GM12873 (cell line): ENCODE data around the gene FAM13A.

Experiments
- TF ChIP-seq, protein P1 (sequence below): IDR thresholded peaks from 2 replicates; pipeline ENCODE4 v1.5.1; 2012; ENCODE audit warnings: low read depth, mild to moderate bottlenecking, moderate library complexity, low read length, control low read depth; ENCODE audit not compliant: insufficient read depth; ENCODE audit errors: missing control alignments

Gene FAM13A

DNA sequence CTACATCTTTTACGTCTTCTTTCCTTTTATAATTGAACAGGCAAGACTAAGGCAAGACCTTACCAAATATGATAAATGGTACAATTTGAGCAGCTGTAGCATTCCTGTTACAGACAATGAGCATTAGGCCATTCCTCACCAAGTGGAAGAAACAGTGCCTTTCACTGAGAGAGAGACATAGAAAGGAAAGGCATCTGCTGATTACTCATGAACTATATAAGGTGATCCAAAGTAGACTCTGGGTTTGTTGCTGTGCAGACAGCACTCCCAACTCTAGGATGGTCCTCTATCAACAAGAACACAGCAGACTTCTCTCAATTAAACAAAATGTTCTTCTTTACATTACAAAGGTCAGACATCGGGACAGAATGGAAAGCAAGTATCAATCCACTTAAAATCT lies 91.9 kb downstream of the FAM13A start:
- TF ChIP-seq, protein P1, sequence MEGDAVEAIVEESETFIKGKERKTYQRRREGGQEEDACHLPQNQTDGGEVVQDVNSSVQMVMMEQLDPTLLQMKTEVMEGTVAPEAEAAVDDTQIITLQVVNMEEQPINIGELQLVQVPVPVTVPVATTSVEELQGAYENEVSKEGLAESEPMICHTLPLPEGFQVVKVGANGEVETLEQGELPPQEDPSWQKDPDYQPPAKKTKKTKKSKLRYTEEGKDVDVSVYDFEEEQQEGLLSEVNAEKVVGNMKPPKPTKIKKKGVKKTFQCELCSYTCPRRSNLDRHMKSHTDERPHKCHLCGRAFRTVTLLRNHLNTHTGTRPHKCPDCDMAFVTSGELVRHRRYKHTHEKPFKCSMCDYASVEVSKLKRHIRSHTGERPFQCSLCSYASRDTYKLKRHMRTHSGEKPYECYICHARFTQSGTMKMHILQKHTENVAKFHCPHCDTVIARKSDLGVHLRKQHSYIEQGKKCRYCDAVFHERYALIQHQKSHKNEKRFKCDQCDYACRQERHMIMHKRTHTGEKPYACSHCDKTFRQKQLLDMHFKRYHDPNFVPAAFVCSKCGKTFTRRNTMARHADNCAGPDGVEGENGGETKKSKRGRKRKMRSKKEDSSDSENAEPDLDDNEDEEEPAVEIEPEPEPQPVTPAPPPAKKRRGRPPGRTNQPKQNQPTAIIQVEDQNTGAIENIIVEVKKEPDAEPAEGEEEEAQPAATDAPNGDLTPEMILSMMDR, result no peak

DNA sequence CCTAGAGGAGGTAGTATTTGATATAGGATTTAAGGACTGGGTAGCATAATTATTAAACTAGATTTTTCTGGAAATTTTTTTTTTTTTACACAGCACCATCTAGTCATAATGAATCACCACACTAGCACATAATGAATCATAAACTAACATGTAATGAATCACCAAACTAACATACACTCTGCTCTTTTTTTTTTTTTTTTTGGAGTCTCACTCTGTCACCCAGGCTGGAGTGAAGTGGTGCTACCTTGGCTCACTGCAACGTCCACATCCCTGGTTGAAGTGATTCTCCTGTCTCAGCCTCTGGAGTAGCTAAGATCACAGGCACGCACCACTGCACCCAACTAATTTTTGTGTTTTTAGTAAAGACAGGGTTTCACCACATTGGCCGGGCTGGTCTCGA lies 92.5 kb downstream of the FAM13A start:
- TF ChIP-seq, protein P1, result no peak

DNA sequence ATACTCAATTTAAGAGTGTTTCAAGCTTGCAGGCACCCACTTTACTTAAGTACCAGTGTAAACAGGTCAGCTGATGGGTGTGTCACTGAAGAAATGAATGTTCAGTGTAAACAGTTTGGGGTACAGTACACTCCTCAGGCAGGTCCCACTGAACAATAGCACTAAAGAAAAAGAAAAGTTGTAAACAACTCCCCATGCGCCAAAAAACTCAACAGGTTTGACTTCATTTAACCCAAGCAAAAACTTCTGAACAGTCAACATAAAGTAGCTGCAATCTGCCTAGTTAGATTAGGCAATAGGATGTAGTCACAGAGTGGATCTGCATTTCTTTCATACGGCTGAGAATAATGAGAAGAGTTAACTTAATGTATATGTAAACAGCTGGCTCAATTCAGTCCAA lies 93.2 kb downstream of the FAM13A start:
- TF ChIP-seq, protein P1, result no peak

DNA sequence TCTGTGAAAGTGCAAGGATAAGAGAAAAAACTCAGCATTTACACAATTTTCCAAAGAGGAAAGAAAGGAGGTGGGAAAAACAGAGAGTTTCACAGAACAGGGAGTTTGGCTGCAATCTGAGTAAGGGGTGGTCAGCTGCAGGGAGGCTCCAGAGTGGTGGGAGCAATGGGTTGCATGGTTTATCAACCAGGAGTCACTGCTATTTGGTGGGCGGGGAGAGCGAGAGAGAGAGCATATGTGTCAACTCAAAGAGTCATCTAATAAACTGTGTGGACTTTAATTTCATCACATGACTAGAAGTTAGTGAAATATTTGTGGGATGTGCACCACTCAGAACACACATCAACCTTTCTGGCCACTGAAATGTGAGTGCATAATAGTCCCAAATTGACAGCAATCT lies 94.6 kb downstream of the FAM13A start:
- TF ChIP-seq, protein P1, result no peak

DNA sequence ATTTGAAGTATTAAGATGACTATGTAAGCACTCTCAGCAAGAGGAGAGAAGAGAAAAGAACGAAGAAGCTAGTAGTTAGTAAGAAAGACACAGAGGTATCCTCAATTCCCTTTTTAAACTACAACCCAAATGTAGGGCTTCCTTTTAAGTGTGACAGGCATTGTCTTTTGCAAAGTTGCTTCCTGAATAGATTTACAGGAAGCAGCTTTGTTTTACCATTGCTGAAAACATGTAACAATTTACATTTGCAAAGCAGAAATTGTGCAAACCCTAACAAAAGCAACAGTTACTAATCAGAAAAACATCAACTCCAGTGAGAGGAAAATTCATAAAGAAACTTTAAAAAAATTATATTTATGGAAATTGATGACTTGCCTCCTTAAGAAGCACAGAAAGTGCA lies 96.4 kb downstream of the FAM13A start:
- TF ChIP-seq, protein P1, result no peak

DNA sequence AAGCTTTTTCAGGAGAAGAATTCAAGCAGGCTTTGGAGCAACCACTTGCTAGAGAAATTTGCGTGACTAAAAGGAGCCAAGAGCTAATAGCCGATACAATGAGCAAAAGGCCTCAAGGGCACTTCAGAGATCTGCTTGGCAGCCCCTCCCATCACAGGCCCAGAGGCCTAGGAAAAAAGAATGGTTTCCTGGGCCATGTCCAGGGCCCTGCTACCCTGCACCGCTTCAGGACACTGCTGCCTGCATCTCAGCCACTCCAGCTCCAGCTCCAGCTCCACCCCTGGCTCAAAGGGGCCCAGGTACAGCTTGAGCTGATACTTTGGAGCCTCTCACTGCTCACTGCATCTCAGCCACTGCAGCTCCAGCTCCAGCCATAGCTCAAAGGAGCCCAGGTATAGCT lies 98.9 kb downstream of the FAM13A start:
- TF ChIP-seq, protein P1, result no peak

DNA sequence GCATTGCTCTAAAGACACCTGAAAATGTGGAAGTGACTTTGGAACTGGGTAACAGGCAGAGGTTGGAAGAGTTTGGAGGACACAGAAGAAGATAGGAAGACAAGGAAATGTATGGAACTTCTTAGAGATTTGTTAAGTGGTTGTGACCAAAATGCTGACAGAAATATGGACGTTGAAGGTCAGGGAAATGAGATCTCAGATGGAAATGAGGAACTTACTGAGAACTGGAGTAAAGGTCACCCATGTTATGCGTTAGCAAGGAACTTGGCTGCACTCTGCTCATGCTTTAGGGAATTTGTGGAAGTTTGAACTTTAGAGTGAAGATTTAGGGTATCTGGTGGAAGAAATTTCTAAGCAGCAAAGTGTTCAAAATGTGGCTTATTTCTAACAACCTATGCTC lies 99.4 kb downstream of the FAM13A start:
- TF ChIP-seq, protein P1, result no peak
